NCI-H1092 treated with DMSO at 0.1 percent for 48 hours (cell line): ENCODE results near the gene CWF19L2.

ENCODE experiments used
- DNase-seq: peaks from one replicate; lab custom pipeline; 2025; lab: John Stamatoyannopoulos, UW

The CWF19L2 gene

DNA sequence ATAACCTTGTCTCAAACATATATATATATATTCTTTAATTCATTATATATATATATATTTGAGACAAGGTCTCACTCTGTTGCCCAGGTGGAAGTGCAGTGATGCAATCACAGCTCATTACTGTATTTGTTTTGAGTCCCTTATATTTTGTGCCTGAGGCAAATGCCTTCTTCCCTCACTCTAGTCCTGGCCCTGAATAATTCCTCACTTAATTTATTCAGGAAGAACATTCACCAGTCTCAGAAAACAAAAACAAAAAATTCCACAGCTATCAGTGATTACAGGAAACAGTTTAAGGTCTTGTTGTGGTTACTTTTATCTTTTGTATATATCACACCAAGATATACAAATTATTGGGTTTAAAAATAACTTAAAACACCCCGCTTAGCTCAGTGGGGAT, 155.7 kb downstream of the CWF19L2 start:
- no peak for DNase-seq

DNA sequence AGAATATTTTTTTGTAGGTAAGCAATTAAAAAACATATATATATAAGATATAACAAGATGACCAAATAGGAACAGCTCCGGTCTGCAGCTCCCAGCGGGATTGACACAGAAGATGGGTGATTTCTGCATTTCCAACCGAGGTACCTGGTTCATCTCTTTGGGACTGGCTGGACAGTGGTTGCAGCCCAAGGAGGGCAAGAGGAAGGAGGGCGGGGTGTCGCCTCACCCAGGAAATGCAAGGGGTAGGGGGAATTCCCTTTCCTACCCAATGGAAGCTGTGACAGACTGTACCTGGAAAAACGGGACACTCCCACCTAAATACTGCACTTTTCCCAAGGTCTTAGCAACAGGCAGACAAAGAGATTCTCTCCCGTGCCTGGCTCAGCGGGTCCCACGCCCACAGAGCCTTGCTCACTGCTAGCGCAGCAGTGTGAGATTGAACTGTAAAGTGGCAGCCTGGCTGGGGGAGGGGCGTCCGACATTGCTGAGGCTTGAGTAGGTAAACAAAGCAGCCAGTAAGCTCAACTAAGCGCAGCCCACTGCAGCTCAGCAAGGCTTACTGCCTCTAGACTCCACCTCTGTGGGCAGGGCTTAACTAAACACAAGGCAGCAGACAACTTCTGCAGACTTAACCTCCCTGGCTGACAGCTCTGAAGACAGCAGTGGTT, 163.8 kb downstream of the CWF19L2 start:
- no peak for DNase-seq

GRCh38 chr11:107282195-107282594, 175.4 kb downstream of the CWF19L2 start:
- no peak for DNase-seq
